Stimulated activated CD4-positive, alpha-beta T cell treated with anti-CD3 and anti-CD28 coated beads, Interleukin-4, amount 100 ng/mL, for 24 hours (primary cell): Measurements from ENCODE around the gene ETFB.

Experiments used
- DNase-seq: peaks from one replicate; pipeline ENCODE4 v3.0.0-alpha.2; 2020

The ETFB gene

GRCh38 chr19:51372649-51373504, 6.7 kb upstream of the ETFB start, which contains the start of gene NKG7:
TSS of gene NKG7 (minus strand) at chr19:51372654. CDS start at chr19:51372535, 119 bp downstream.
- DNase-seq = peak; percentile 86

GRCh38 chr19:51372021-51372648, 5.9 kb upstream of the ETFB start:
- DNase-seq = no peak

- no peak for DNase-seq
Observed at GRCh38 chr19:51371186-51371690, 5.0 kb upstream of the ETFB start.

- DNase-seq = no peak
Observed at GRCh38 chr19:51370230-51370629, 4.0 kb upstream of the ETFB start.

- DNase-seq = peak; percentile 19
Observed at GRCh38 chr19:51368366-51369282, 2.4 kb upstream of the ETFB start, which contains the start of gene CLDND2. TSS of gene CLDND2 (minus strand) at chr19:51369003. CDS start at chr19:51368577, 426 bp downstream.

GRCh38 chr19:51367565-51368365, 1.6 kb upstream of the ETFB start:
- peak; percentile 98 for DNase-seq

- peak; percentile 43 for DNase-seq
Observed at GRCh38 chr19:51367255-51367564, 1.0 kb upstream of the ETFB start.

- peak; percentile 96 for DNase-seq
Observed at GRCh38 chr19:51366389-51367254, 434 bp upstream of the ETFB start.

- peak; percentile 19 for DNase-seq
Observed at GRCh38 chr19:51365211-51365964, 800 bp downstream of the ETFB start.

- no peak for DNase-seq
Observed at GRCh38 chr19:51364200-51365106, 1.7 kb downstream of the ETFB start.

GRCh38 chr19:51361239-51361638, 4.9 kb downstream of the ETFB start:
- DNase-seq = no peak

GRCh38 chr19:51359294-51359693, 6.9 kb downstream of the ETFB start:
- DNase-seq = no peak

- no peak for DNase-seq
Observed at GRCh38 chr19:51357952-51358351, 8.2 kb downstream of the ETFB start.

- DNase-seq = no peak
Observed at GRCh38 chr19:51356159-51356801, 9.9 kb downstream of the ETFB start.

GRCh38 chr19:51354742-51355148, 11.4 kb downstream of the ETFB start:
- DNase-seq = peak; percentile 37

GRCh38 chr19:51354103-51354741, 12.0 kb downstream of the ETFB start:
- no peak for DNase-seq

- no peak for DNase-seq
Observed at GRCh38 chr19:51352783-51353360, 13.3 kb downstream of the ETFB start.
